ENCODE results near the gene ESRRB.

The ESRRB gene

GRCh38 chr14:76550534-76550933, 174.6 kb downstream of the ESRRB start:
- DNase-seq: no peak

GRCh38 chr14:76551116-76551515, 175.2 kb downstream of the ESRRB start:
- DNase-seq: no peak

All from COR-L47 (cell line).